Smooth muscle cell (in vitro differentiated cells): ENCODE data around the gene CNKSR3. TPM values are rescaled to one million over a fixed set of nuclear protein-coding genes. Genes with fewer than 3 reads are reported as not detected.

Experiments used
- DNase-seq: peaks from one replicate; lab custom pipeline; 2025; ENCODE audit not compliant: unreplicated experiment; lab: John Stamatoyannopoulos, UW
- H2AFZ ChIP-seq: fragments of 200-600 bp; sonication (generic); 2 replicates; pipeline ENCODE4 v1.6.0; 2016; ENCODE audit warnings: antibody characterized with exemption, low read depth, mild to moderate bottlenecking
- H3F3A ChIP-seq: fragments of 200-600 bp; sonication (generic); 2 replicates; pipeline ENCODE4 v1.6.0; 2017; ENCODE audit warnings: antibody characterized with exemption, low read depth
- H3K27ac ChIP-seq: fragments of 200-600 bp; sonication (generic); 2 replicates; pipeline ENCODE4 v1.5.1; 2016; ENCODE audit warnings: low read depth, mild to moderate bottlenecking
- H3K27me3 ChIP-seq: fragments of 200-600 bp; sonication (generic); 2 replicates; pipeline ENCODE4 v1.6.1; 2016; ENCODE audit warnings: low read depth, mild to moderate bottlenecking
- H3K36me3 ChIP-seq: fragments of 200-600 bp; sonication (generic); 2 replicates; pipeline ENCODE4 v1.5.1; 2016; ENCODE audit warnings: low read depth
- H3K4me1 ChIP-seq: fragments of 200-600 bp; sonication (generic); 2 replicates; pipeline ENCODE4 v1.5.1; 2016; ENCODE audit warnings: low read depth
- H3K4me2 ChIP-seq: fragments of 200-600 bp; sonication (generic); 2 replicates; pipeline ENCODE4 v1.6.0; 2016; ENCODE audit warnings: mild to moderate bottlenecking
- H3K4me3 ChIP-seq: fragments of 200-600 bp; sonication (generic); 2 replicates; pipeline ENCODE4 v1.5.1; 2016; ENCODE audit warnings: mild to moderate bottlenecking
- H3K79me2 ChIP-seq: fragments of 200-600 bp; sonication (generic); 2 replicates; pipeline ENCODE4 v1.6.0; 2016; ENCODE audit warnings: low read depth, mild to moderate bottlenecking
- H3K9ac ChIP-seq: fragments of 200-600 bp; sonication (generic); 2 replicates; pipeline ENCODE4 v1.6.0; 2016; ENCODE audit warnings: low read depth
- H3K9me3 ChIP-seq: fragments of 200-600 bp; sonication (generic); replicated peaks from 2 replicates; pipeline ENCODE4 v1.5.1; 2016; ENCODE audit warnings: low read depth
- H4K20me1 ChIP-seq: fragments of 200-600 bp; sonication (generic); 2 replicates; pipeline ENCODE4 v1.6.0; 2016; ENCODE audit warnings: low read depth
- WGBS: methylation state at CpG from one replicate; pipeline ENCODE4 v1.1.7; 2016; ENCODE audit warnings: low lambda C conversion rate; 5-methylcytosine and 5-hydroxymethylcytosine counted together
- polyA plus RNA-seq: library from polyadenylated mRNA; unstranded; fragments of >200 nt; fragmentation: Nextera tagmentation; extraction: Ambion mirVana; gene quantifications from 2 replicates; pipeline ENCODE4 v1.2.1, GENCODE V29; 2016
- total RNA-seq: library from RNA; depleted of rRNA; stranded (reverse); fragments of >200 nt; gene quantifications from 2 replicates; pipeline ENCODE4 v1.2.3, GENCODE V29; 2014
- TF ChIP-seq, protein P1 (sequence below): fragments of 200-600 bp; sonication (generic); IDR thresholded peaks from 2 replicates; pipeline ENCODE4 v1.5.1; 2017; ENCODE audit warnings: borderline replicate concordance, mild to moderate bottlenecking, antibody characterized with exemption; ENCODE audit not compliant: insufficient read depth, poor library complexity, severe bottlenecking

Gene CNKSR3
- total and polyA plus RNA-seq, 2 experiments from 2014 or later = 5.0 to 5.5 TPM

DNA sequence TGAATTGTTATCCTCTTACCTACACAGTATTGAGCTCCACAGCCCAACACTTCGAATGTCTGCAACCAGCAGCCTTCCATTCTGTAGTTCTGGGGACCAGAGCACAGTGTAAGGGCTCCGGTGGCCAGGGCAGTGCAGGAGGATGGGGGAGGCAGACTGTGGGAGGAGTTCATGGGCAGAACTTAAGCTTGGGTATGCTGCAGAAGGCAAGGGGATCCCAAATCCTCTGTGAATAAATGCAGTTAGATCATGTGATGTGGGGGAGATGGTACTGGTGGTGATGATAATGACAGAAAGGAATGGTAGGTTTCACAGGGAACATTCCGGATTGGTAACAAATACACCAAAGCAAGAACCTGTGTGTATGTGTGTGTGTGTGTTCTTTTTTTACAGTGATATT is 26.5 kb upstream of the CNKSR3 start:
- no peak overlapping the region for H3K4me2 ChIP-seq
- H3F3A ChIP-seq = no peaks in the 10 kb centered on the region
- no peak for DNase-seq
- WGBS = 68% methylated on average over 3 of the region's 3 CpGs
- no peaks in the 10 kb centered on the region for H4K20me1 ChIP-seq
- H3K36me3 ChIP-seq = no peaks in the 10 kb centered on the region
- peak overlapping the region; percentile 34 for H2AFZ ChIP-seq
- H3K27me3 ChIP-seq = no peaks in the 10 kb centered on the region
- H3K4me1 ChIP-seq = peaks cover 22% of the 10 kb centered on the region
- no peak overlapping the region for H3K4me3 ChIP-seq
- no peaks in the 10 kb centered on the region for H3K9me3 ChIP-seq
- H3K9ac ChIP-seq = no peak overlapping the region
- no peak overlapping the region for H3K27ac ChIP-seq
- TF ChIP-seq, protein P1, sequence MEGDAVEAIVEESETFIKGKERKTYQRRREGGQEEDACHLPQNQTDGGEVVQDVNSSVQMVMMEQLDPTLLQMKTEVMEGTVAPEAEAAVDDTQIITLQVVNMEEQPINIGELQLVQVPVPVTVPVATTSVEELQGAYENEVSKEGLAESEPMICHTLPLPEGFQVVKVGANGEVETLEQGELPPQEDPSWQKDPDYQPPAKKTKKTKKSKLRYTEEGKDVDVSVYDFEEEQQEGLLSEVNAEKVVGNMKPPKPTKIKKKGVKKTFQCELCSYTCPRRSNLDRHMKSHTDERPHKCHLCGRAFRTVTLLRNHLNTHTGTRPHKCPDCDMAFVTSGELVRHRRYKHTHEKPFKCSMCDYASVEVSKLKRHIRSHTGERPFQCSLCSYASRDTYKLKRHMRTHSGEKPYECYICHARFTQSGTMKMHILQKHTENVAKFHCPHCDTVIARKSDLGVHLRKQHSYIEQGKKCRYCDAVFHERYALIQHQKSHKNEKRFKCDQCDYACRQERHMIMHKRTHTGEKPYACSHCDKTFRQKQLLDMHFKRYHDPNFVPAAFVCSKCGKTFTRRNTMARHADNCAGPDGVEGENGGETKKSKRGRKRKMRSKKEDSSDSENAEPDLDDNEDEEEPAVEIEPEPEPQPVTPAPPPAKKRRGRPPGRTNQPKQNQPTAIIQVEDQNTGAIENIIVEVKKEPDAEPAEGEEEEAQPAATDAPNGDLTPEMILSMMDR = no peak
- H3K79me2 ChIP-seq = no peaks in the 10 kb centered on the region

DNA sequence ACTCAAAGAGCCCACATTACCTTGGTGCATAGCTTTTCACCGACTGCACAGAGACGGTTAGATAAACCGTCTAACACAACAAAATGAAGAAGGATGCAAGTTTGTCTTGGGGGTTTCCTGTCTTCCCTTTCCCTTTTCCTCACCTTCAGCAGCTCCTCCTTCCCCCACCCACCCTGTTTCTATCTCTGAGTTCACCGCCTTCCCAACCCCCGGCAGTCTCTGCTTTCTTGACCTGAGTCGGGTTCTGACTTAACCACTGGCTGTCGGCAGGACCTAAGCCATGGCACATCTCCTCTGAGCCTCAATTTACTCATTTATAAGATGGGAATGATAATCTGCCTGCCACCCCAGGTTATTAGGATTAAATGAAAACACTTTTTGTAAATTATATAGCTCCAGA is 25.8 kb upstream of the CNKSR3 start:
- no peak overlapping the region for H3K4me2 ChIP-seq
- 86% methylated on average over 7 of the region's 7 CpGs for WGBS
- DNase-seq = no peak
- peaks cover 22% of the 10 kb centered on the region for H3K4me1 ChIP-seq
- no peak overlapping the region for H3K27ac ChIP-seq
- H3K4me3 ChIP-seq = no peak overlapping the region
- no peaks in the 10 kb centered on the region for H3K9me3 ChIP-seq
- no peaks in the 10 kb centered on the region for H3F3A ChIP-seq
- TF ChIP-seq, protein P1 = no peak
- no peaks in the 10 kb centered on the region for H3K27me3 ChIP-seq
- no peak overlapping the region for H2AFZ ChIP-seq
- H3K79me2 ChIP-seq = no peaks in the 10 kb centered on the region
- H3K9ac ChIP-seq = no peak overlapping the region
- no peaks in the 10 kb centered on the region for H3K36me3 ChIP-seq
- no peaks in the 10 kb centered on the region for H4K20me1 ChIP-seq

DNA sequence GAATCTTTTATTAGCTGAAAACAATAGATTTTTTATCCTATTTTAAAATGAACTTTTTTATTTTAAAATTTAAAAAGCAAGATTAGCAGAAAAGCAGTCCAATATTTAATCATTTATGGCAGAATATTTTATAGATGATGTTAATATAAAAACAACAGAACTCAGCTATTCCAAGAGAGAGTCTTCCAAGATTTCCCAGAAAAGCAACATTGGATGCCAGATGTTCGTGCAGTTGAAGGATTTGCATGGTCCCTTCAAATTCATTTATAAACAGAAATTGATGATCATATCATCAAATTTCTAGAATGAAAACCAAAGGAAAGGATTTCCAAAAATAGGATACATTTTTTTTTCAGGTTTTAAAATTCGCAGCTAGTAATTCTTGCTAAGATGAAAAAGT is 25.4 kb upstream of the CNKSR3 start:
- no peak overlapping the region for H3K4me2 ChIP-seq
- H3K9ac ChIP-seq = no peak overlapping the region
- 92% methylated on average over 2 of the region's 2 CpGs for WGBS
- H3F3A ChIP-seq = no peaks in the 10 kb centered on the region
- H3K79me2 ChIP-seq = no peaks in the 10 kb centered on the region
- H3K4me1 ChIP-seq = peaks cover 22% of the 10 kb centered on the region
- TF ChIP-seq, protein P1 = no peak
- peak overlapping the region; percentile 77 for H2AFZ ChIP-seq
- no peaks in the 10 kb centered on the region for H3K27me3 ChIP-seq
- no peaks in the 10 kb centered on the region for H3K9me3 ChIP-seq
- no peak for DNase-seq
- H3K36me3 ChIP-seq = no peaks in the 10 kb centered on the region
- H3K27ac ChIP-seq = no peak overlapping the region
- H4K20me1 ChIP-seq = no peaks in the 10 kb centered on the region
- no peak overlapping the region for H3K4me3 ChIP-seq

DNA sequence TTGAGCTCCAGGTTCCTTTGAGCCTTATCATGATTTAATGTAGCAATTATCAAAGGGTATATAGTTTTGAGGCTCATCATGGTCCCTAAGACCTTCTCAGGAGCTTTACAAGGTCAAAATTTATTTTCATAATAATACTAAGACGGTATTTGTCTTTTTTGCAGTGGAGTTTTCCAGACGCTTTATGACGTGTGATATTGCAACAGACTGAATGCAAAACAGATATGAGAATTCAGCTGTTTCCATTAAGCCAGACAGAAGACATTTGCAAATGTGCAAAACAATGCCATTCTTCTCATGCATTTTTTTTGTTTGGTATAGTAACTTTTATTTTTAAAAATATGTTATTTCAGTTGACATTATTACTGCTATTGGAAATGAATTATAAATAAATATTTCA is 24.7 kb upstream of the CNKSR3 start:
- Histone ChIP-seq H3K27me3 (no peaks in the 10 kb centered on the region), H3K9me3 (no peaks in the 10 kb centered on the region), H3K4me2 (no peak overlapping the region), H3K79me2 (no peaks in the 10 kb centered on the region), H4K20me1 (no peaks in the 10 kb centered on the region), H3F3A (no peaks in the 10 kb centered on the region), H3K36me3 (no peaks in the 10 kb centered on the region), H3K9ac (no peak overlapping the region), H3K27ac (peak overlapping the region; percentile 6), H2AFZ (no peak overlapping the region), H3K4me1 (peaks cover 22% of the 10 kb centered on the region), H3K4me3 (no peak overlapping the region)
- TF ChIP-seq, protein P1 = no peak
- 37% methylated on average over 3 of the region's 3 CpGs for WGBS
- no peak for DNase-seq
